Stimulated activated CD4-positive, alpha-beta T cell treated with anti-CD3 and anti-CD28 coated beads, Interleukin-12 subunit alpha, Interleukin-12 subunit beta, amount 100 ng/mL, for 48 hours (primary cell): ENCODE measurements around the gene APLP2.
"Not testable (repeated sequence)": the region's sequence is repeated elsewhere in the genome, so short reads cannot be mapped to it uniquely, and the experiment has no call there.

Experiments used
- DNase-seq, 3 donors: peaks; one replicate each; pipeline ENCODE4 v3.0.0-alpha.2; 2020; ENCODE audit warnings: low read depth in 2 of 3, low spot score in 1 of 3

The APLP2 gene

GRCh38 chr11:130191896-130192295 is 122.2 kb downstream of the APLP2 start:
- DNase-seq, result no peak

- DNase-seq, result no peak
Measured at GRCh38 chr11:130192845-130193267, 123.2 kb downstream of the APLP2 start.

- DNase-seq, result not testable (repeated sequence)
Measured at GRCh38 chr11:130193551-130193950, 123.9 kb downstream of the APLP2 start.
